Loucy (cell line): ENCODE results near the gene MRPL48.

Experiments used
- EZH2phosphoT487 ChIP-seq: fragments of 200-600 bp; IDR thresholded peaks from 2 replicates; pipeline ENCODE4 v1.6.1; 2018; ENCODE audit warnings: antibody characterized with exemption, mild to moderate bottlenecking, moderate library complexity, borderline replicate concordance
- TF ChIP-seq, protein P1 (sequence below): fragments of 200-600 bp; sonication (generic); conservative IDR thresholded peaks from 2 replicates; pipeline ENCODE4 v1.5.1; 2014; ENCODE audit warnings: mild to moderate bottlenecking, antibody characterized with exemption, low read length

DNA sequence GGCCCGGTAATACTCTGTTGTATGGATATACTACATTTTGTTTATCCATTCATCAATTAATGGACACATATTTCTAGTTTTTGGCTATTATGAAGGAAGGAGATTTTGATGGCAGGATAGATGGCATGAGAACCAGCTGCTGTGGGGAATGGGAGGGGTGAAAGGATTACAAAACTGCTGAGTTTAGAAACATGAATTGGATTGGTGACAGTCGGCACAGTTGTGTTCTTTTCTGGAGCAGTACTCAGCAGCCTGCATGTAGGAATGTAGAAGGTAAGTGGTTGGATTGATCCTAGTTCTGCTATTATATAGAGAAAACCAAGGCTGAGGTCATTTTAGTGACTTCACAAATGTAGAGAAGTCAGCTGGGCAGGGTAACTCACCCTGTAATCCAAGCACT lies 96.2 kb downstream of the MRPL48 start:
- TF ChIP-seq, protein P1, sequence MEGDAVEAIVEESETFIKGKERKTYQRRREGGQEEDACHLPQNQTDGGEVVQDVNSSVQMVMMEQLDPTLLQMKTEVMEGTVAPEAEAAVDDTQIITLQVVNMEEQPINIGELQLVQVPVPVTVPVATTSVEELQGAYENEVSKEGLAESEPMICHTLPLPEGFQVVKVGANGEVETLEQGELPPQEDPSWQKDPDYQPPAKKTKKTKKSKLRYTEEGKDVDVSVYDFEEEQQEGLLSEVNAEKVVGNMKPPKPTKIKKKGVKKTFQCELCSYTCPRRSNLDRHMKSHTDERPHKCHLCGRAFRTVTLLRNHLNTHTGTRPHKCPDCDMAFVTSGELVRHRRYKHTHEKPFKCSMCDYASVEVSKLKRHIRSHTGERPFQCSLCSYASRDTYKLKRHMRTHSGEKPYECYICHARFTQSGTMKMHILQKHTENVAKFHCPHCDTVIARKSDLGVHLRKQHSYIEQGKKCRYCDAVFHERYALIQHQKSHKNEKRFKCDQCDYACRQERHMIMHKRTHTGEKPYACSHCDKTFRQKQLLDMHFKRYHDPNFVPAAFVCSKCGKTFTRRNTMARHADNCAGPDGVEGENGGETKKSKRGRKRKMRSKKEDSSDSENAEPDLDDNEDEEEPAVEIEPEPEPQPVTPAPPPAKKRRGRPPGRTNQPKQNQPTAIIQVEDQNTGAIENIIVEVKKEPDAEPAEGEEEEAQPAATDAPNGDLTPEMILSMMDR: no peak
- no peak for TF ChIP-seq EZH2phosphoT487
